Measurements from ENCODE around the gene SLC6A13. TPM values are rescaled to one million over a fixed set of nuclear protein-coding genes. Genes with fewer than 3 reads are reported as not detected.

Gene SLC6A13
- total RNA-seq, 3 donors from 2014 or later: 0.81 TPM; not detected in 2

GRCh38 chr12:174124-174523, 88.5 kb downstream of the SLC6A13 start:
- no peaks in the 10 kb centered on the region for H3K9me3 Mint-ChIP-seq
- H3K27me3 Mint-ChIP-seq (ENCODE audit: low read depth): peaks cover 38% of the 10 kb centered on the region
- no peak overlapping the region for H3K4me3 Mint-ChIP-seq
- peaks cover 7% of the 10 kb centered on the region for H3K4me1 Mint-ChIP-seq (ENCODE audit: low read depth)
- no peaks in the 10 kb centered on the region for H3K36me3 Mint-ChIP-seq (ENCODE audit: insufficient read depth)
- no peak for DNase-seq
- no peak for ATAC-seq

- no peak overlapping the region for H3K4me3 Mint-ChIP-seq
- peaks cover 26% of the 10 kb centered on the region for H3K27me3 Mint-ChIP-seq (ENCODE audit: low read depth)
- no peak for ATAC-seq
- H3K4me1 Mint-ChIP-seq (ENCODE audit: low read depth): peaks cover 9% of the 10 kb centered on the region
- H3K36me3 Mint-ChIP-seq (ENCODE audit: insufficient read depth): no peaks in the 10 kb centered on the region
- H3K9me3 Mint-ChIP-seq: no peaks in the 10 kb centered on the region
- no peak for DNase-seq
These were observed 89.9 kb downstream of the SLC6A13 start for GRCh38 chr12:172732-173161.

GRCh38 chr12:171743-172676, 90.6 kb downstream of the SLC6A13 start:
- ATAC-seq: no peak
- no peak for DNase-seq
- Mint-ChIP-seq H3K9me3 (no peaks in the 10 kb centered on the region), H3K4me3 (no peak overlapping the region), H3K27me3 (ENCODE audit: low read depth) (peaks cover 29% of the 10 kb centered on the region), H3K4me1 (ENCODE audit: low read depth) (peaks cover 9% of the 10 kb centered on the region), H3K36me3 (ENCODE audit: insufficient read depth) (no peaks in the 10 kb centered on the region)

- Mint-ChIP-seq H3K4me3 (no peak overlapping the region), H3K27me3 (ENCODE audit: low read depth) (peaks cover 27% of the 10 kb centered on the region), H3K36me3 (ENCODE audit: insufficient read depth) (no peaks in the 10 kb centered on the region), H3K9me3 (no peaks in the 10 kb centered on the region), H3K4me1 (ENCODE audit: low read depth) (peaks cover 9% of the 10 kb centered on the region)
- no peak for DNase-seq
- ATAC-seq: no peak
These were observed 91.4 kb downstream of the SLC6A13 start for GRCh38 chr12:171276-171675.

Other genes starting within 250 kb of the SLC6A13 start
- gene IQSEC3, start 196.1 kb downstream of the SLC6A13 start, total RNA-seq: under 1 TPM; 0.46 to 0.82 (median 0.51) TPM
- gene SLC6A12, start 48.7 kb downstream of the SLC6A13 start, total RNA-seq: under 1 TPM in 2 of 3 donors, not detected in 1; 0.11 to 0.42 TPM
- 10 to 100 TPM; 58.7 to 71.1 (median 66.0) TPM for gene KDM5A, start 126.5 kb upstream of the SLC6A13 start, total RNA-seq
- 1 to 10 TPM; 6.9 to 8.8 (median 8.1) TPM for gene CCDC77, start 138.8 kb upstream of the SLC6A13 start, total RNA-seq
- gene B4GALNT3, start 197.1 kb upstream of the SLC6A13 start, total RNA-seq: 1 to 10 TPM in 2 of 3 donors, under 1 TPM in 1; 0.87 to 2.9 (median 2.1) TPM